GM04503 (cell line): ENCODE data around the gene RBM17.
"Not testable (repeated sequence)": the region's sequence is repeated elsewhere in the genome, so short reads cannot be mapped to it uniquely, and the experiment has no call there.

Source experiments
- DNase-seq: peaks from one replicate; pipeline ENCODE4 v3.0.0-alpha.2; 2012; ENCODE audit warnings: low read depth

The RBM17 gene

DNA sequence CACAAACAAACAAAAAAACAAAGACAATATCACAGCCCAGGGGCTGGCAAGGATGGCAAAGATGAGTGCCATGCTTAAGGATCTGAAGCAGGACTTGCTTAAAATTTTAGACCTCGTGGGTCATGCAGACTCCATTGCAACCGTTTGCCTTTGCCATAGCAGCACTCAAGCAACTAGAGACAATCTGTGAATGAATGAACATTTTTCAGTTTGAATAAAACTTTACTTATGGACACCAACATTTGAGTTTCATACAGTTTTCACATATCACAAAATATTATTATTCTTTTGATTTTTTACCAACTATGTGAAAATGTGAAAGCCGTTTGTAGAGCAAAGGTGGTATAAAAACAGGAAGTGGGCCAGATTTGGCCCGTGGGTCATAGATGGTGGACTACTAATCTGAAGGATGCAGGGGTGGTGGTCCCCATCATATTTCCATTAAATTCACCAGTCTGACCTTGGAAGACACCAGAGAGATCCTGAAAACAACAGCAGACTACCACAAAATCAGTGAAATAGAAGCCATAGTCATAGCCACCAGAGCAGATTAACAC, 8.3 kb upstream of the RBM17 start:
- no peak for DNase-seq

- no peak for DNase-seq
Observed at GRCh38 chr10:6082496-6083395, 6.1 kb upstream of the RBM17 start.

DNA sequence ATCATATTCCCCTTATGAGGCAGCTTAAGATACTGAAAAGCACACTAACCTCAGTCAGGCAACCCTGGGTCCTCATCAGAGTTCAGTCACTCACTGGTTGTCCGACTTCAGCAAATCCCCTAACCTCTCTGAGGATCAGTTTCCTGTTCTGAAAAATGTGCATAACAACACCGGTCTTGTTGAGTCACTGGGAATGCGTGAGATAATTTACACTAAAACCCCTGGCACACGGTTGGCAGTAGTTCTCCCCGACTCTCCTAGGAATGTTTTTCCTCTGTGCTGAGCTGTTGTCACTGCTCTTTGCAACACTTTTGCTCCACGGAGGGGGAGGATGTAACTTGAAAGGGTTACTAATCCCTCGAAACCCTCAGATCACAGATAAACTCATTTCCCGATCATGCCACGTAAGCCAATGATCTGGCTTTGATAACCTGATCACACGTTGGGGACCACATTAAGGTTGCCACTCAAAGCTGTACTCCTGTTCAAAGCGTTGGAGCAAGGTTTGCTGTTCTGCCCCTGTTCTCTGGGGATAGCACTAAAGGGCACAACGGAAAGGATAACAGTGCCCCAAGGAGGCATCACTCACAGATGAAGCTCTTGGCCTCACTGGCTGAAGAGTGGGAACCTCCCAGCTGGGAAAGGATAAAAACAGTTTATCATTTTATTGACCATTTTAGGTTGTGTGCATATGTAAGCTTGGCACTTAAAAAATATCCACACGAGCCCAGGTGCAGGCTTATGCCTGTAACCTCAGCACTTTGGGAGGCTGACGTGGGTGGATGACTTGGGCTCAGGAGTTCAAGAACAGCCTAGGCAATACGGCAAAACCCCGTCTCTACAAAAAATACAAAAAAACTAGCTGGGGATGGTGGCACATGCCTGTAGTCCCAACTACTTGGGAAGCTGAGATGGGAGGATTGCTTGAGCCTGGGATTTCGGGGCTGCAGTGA, 5.0 kb upstream of the RBM17 start:
- no peak for DNase-seq

DNA sequence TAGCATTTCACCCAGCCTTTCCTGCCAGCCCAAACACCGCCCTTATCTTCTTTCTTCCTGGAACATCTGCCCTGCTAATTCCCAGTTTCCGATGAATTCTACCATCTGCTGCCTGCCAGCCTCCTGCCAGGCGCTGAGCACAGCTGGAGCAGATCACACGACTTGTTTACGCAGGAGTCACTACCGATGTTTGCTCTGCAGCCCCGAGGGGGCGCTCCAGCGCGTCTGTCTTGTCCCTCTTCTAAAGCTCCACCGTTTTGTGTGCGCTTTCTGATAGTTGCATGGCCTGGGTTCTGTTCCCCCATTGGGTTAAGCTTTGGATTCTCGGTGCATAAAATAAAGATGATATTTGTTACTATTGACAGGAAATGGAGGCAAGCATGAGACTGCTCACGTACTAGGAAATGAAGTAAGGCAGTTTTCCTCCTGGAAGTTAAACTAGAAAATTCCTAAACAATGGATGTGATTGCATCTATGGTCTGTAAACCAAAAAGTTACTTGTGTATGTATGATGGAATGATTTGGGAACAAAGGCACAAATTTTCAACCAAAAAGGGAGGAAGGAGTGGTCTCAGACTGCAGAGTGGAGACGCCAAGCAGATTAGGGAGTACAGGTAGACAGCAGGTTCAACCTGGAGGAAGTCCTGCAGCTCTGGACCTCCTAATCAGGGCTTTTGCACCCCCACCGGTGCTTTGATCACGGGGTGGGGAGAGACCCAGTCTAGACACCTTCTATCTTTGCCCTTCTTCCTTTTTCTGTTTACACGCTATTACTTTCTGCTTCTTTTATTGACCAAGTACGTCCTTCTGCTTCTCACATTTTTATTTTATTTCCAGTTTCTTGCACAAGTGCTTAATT, 2.2 kb upstream of the RBM17 start:
- DNase-seq, result peak; percentile 43

GRCh38 chr10:6089334-6090219, 743 bp downstream of the RBM17 start:
- DNase-seq, result no peak

GRCh38 chr10:6091630-6092029, 2.8 kb downstream of the RBM17 start:
- no peak for DNase-seq

- DNase-seq, result no peak
Observed at GRCh38 chr10:6092731-6093130, 3.9 kb downstream of the RBM17 start.

GRCh38 chr10:6095810-6096570, 7.2 kb downstream of the RBM17 start:
- DNase-seq, result no peak

DNA sequence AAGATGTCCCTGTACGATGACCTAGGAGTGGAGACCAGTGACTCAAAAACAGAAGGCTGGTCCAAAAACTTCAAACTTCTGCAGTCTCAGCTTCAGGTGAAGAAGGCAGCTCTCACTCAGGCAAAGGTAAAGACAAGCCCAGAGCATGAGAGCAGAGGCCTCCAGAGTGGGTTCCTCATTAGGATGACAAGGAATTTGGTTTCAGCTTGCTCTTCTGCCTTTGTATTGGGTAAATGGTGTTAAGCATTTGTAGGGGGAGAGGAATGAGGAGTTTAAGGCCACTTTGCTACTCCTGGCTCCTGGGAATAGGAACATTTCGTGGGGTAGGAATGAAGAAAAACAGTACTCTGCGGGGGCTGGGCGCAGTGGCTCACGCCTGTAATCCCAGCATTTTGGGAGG, 8.2 kb downstream of the RBM17 start:
- no peak for DNase-seq

GRCh38 chr10:6098156-6098555, 9.3 kb downstream of the RBM17 start:
- DNase-seq, result no peak

DNA sequence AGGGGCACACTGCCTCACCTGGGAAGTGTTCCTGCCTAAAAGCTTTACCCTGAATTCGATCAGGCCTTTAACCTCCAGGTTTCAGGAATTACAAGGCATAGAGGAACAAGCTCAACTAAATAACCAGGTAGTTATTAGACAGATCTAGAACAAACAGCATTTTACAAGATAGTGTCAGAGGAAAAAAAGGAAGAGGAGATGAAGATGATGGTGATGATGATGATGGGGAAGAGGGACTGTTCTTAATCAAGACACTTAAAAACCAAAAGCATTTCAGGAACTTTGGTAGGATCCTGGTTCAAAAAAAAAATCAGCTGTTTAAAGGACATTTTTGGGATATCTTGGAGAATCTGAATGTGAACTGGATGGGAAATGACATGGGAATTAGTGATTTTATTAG, 11.5 kb downstream of the RBM17 start:
- DNase-seq, result no peak

GRCh38 chr10:6101181-6101580, 12.3 kb downstream of the RBM17 start:
- DNase-seq, result no peak

DNA sequence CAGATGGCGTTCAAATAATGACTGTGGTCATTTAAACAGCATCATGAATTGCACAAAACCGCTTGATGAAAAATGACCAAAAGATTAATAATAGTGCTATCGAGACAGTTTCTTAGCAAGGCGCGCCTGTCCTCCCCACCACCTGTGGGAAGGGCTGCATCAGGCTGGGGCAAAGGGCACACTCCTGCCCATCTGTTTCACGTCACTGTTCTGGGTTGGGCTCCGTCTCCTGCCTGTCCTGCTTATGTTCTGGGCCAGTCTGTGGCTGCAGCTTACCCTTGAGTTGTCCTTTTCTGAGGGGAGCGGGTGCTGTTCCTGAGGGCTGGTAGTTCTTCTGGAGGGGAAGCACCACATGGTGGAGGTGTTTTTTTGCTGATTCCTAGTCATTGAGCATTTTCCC, 13.3 kb downstream of the RBM17 start:
- DNase-seq, result no peak

- no peak for DNase-seq
Observed at GRCh38 chr10:6103591-6103990, 14.8 kb downstream of the RBM17 start.

GRCh38 chr10:6107616-6108015, 18.8 kb downstream of the RBM17 start:
- not testable (repeated sequence) for DNase-seq

DNA sequence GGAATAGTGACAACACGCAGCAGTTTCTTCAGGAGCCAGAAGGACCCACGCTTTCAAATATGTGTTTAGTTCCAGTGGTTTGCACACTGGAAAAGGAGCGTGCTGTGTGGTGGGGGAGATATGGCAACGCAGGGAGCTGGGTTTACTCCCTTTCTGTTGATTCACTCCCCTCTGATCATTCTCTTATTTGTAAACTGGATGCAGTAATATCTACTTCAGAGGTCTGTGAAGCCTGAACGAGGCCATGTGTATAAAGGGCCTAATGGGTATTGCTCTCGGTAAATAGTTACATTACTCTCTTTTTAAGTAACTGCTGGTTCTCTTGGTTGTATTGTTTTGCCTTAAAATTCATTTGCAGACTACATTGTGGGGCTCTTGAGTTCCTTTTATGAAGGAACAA, 19.2 kb downstream of the RBM17 start:
- DNase-seq, result no peak

GRCh38 chr10:6108631-6109443, 20.0 kb downstream of the RBM17 start:
- DNase-seq, result no peak

GRCh38 chr10:6109444-6109775, 20.6 kb downstream of the RBM17 start:
- no peak for DNase-seq

DNA sequence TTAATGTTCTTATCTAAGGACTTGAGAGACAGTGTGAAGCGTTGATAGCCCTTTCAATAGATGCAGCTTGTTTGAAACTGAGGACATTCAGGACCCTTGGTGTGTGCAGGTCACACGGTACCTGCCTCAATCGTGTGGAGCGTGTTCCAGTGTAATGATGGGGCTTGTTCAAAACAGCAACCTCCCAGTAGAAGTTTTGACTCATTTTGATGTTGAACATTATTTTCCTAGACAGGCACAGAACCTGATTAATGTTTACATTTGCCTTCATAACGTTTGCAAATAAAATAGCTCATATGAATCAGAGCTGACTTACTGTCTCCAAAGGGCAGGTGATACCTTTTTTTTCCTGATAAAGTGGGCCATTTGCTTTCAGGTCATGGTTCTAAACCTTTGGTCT, 21.3 kb downstream of the RBM17 start:
- DNase-seq, result no peak
